LNCaP clone FGC (cell line): Measurements from ENCODE around the gene PDLIM7.

Experiments
- DNase-seq: peaks from one replicate; pipeline ENCODE4 v3.0.0-alpha.2; 2011; ENCODE audit warnings: low read depth
- H3K4me3 ChIP-seq: 2 replicates; pipeline ENCODE4 v1.5.1; 2011; ENCODE audit warnings: mild to moderate bottlenecking, low read depth, low read length, control low read depth
- TF ChIP-seq, protein P1 (sequence below): IDR thresholded peaks from 2 replicates; pipeline ENCODE4 v1.5.1; 2012; ENCODE audit warnings: mild to moderate bottlenecking; ENCODE audit not compliant: control insufficient read depth, insufficient read depth; ENCODE audit errors: extremely low read depth

Gene PDLIM7

DNA sequence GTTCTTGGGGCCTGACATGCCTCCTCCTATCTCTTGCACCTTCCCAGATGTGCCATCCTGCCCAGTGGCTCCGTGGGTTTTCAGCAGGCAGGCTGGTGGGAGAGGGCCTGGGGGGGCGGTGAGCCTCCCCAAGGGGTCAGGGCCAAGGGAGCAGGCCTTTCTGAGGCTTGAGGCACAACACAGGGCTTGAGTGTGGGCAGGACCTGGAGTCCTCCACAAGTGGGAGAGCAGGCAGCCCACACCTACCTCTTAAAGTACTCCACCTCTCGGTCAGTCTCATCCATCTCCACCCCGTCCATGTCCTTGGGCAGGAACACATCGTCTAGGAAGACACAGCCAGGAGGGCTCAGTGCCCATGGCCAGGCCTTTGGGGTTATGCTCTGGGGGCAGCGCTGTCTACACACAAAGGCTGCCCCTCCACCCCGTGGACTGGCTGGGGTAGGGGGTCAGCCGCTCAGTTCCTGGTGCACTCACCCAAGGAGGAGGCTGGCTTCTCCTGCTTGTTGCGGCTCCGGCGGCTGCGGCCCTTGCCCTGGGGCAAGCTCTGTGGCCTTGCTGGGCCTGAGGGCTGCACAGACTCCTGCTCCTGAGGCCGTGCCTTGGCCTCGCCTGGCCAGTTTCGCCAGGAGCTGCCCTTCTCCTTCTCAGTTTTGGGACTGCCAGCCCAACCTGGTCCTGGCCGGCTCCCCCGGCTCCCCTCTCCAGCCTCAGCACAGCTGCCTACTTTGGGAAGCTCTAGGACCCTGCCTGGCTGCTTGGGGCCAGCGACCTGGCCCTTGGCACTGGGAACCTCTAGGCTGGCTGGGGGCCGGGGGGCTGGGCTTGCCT lies 26.5 kb upstream of the PDLIM7 start:
- no peak for DNase-seq
- no peak overlapping the region for H3K4me3 ChIP-seq
- TF ChIP-seq, protein P1, sequence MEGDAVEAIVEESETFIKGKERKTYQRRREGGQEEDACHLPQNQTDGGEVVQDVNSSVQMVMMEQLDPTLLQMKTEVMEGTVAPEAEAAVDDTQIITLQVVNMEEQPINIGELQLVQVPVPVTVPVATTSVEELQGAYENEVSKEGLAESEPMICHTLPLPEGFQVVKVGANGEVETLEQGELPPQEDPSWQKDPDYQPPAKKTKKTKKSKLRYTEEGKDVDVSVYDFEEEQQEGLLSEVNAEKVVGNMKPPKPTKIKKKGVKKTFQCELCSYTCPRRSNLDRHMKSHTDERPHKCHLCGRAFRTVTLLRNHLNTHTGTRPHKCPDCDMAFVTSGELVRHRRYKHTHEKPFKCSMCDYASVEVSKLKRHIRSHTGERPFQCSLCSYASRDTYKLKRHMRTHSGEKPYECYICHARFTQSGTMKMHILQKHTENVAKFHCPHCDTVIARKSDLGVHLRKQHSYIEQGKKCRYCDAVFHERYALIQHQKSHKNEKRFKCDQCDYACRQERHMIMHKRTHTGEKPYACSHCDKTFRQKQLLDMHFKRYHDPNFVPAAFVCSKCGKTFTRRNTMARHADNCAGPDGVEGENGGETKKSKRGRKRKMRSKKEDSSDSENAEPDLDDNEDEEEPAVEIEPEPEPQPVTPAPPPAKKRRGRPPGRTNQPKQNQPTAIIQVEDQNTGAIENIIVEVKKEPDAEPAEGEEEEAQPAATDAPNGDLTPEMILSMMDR: no peak

DNA sequence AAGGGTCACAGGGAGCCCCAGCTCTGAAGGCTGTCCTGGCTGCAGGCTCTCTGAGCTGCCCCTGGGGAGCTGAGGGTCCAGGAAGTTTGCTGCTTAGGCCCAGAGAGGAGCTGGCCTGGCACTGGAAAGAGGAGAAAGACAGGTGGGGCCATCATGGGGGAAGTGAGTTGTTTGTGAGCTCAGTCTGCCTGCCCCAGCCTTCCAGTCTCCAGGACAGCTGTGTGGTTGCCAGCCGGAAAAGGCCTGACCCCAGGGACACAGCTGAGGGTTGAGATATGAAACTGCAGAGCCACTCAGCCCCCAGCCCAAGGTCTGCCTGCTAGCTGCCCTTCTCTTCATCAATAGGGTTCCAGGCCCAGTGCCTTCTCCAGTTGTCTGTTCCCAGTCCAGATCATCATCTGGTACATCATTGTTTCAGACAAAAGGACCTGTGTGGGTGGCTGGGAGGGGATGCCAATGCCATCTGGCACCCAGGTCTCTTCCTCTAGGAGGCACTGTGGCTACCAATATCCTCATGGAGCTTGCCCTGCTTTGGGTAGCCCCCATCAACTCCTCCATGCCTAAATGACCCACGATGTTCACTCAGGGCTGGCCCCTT lies 23.6 kb upstream of the PDLIM7 start:
- no peak for DNase-seq
- TF ChIP-seq, protein P1: 0 out of 2 replicates have a peak, but pooled peaks have one; percentile 5
- no peak overlapping the region for H3K4me3 ChIP-seq

DNA sequence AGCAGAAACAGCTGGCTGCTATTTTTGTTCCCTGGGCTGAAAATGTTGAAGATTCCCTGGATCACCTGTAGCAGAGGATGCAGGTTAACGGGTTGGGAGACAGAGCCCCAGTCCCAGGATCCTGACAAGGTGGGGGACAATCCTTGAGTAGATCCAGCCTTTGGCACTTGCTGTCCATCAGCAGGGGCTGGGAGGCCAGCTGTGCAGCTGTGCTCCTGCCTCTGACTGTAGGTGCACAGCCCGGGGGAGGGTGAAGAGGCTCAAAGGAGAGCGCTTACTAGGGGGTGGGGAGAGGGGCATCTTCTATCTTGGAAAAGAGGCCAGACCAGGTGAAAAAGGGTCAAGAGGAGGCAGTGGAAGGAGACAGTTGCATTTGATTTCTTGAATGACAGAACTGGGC lies 22.9 kb upstream of the PDLIM7 start:
- no peak for DNase-seq
- TF ChIP-seq, protein P1: no peak
- no peak overlapping the region for H3K4me3 ChIP-seq

DNA sequence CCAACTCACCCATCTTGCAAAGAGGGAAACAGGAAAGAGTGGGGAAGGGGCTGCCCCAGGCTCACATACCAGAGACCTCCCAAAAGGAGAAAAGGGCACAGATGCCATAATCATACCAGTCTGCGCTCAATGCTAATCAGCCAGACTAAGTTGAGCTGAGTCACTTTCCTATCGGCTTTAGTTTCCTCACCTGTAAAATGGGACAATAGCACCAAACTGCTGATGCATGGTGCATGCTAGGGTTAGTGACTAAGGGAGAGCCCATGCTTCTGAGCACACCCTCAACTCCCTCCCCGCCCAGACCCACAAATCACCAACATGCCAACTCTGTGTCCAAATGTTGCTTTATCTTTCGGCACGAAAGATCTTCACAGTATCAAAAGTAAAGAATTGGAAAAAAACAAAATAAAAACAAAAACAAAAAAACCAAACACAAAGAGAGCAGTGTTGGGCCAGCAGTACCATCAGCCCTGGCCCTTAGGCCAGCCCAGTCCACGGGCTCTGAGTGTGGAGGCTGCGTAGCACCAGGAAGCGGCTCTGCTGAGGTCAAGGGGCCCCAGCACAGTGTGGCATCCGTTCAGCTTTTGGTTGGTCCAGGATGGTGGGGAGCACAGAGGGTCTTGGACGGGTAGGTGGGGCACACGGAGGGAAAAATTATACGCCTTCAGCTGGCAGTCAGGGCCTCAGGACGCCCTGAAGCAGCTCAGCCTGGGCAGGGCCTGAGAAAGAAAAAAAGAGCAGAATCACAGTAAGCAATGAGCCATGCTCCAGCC lies 22.2 kb upstream of the PDLIM7 start:
- DNase-seq: no peak
- TF ChIP-seq, protein P1: no peak
- H3K4me3 ChIP-seq: no peak overlapping the region

DNA sequence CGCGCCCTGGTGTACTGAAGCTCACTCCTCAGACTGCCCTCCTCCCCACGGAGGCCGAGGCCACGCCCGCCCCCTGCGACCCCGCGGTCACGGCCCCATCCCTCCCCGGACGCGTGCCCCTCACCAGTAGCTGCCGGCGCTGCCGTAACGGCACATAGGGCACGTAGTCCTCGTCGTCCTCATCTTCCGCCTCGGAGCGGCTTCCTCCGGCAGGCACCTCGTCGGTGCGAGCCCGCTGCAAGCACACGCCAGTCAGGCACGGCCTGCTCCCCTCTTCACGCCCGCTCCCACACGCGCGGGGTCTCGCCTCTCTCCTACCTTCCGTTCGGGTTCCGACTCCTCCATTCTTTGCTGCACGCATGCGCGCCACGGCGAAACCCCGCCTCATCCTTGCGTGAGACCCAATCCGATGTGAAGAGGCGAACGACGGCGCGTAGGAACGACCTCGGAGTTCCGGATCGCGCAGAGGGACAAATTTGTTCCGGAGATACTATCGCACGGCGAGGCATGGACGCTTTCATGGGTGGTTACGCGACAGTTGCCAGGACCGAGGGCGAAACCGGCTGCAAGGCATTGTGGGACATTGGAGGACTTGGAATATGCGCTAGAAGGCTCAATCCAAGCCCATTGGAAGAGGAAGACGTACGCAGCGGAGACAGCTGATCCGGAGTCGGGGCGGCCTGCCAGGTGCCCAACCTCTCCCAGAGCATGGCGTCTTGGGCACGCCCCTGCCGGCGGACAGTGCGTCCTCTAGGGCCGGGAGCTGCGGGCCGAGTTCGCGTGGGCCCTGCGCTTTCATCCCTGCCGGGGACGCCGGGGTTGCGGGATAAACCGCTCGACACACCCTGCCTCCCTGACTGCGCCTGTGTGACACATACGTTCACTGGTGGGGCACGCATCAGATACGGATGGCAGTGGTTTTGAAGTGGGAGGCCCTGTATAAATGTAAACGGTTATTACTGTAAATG lies 19.5 kb upstream of the PDLIM7 start, which contains the start of gene DDX41:
TSS of gene DDX41 (minus strand) at position 361 of the 968 bp plus-strand sequence. CDS start at position 345, 16 bp downstream.
- H3K4me3 ChIP-seq: peak within 1 kb of the TSS; percentile 98
- TF ChIP-seq, protein P1: peak; percentile 19; the same call in 1 of the 2 replicates
- DNase-seq: peak; percentile 100

DNA sequence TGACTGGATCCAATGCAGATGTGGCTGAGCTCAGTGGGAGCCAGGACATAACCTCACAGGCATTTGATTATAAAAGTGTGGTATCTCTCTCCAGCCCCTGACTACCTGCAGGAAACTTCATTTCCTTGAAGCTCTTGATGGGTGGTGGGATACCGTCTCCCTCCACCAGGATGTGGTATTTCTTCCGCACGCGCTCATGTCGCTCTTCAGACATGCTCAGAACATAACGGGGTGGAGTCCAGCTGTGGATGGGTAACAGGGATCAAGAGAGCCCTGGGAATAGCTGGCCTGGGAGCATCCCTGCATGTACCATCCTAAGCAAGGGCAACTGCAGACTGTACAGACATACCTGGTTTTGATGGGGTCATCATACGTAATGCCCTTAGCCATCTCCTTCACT lies 18.2 kb upstream of the PDLIM7 start:
- no peak for DNase-seq
- TF ChIP-seq, protein P1: no peak
- peak overlapping the region; percentile 98 for H3K4me3 ChIP-seq
